ENCODE results near the gene KRTAP10-3.

- no peak for TF ChIP-seq SPI1 (IDR thresholded peaks at IDR 0.05; ENCODE audit: low read depth, low read length)
- TF ChIP-seq POLR2A (IDR thresholded peaks at IDR 0.05; ENCODE audit: low read depth, low read length): no peak
- TF ChIP-seq POLR2AphosphoS5 (IDR thresholded peaks at IDR 0.05; ENCODE audit: low read depth, low read length): no peak
These were observed 14.5 kb upstream of the KRTAP10-3 start for GRCh38 chr21:44572959-44573583.
